ENCODE results near the gene SEC31A. TPM values are rescaled to one million over a fixed set of nuclear protein-coding genes. Genes with fewer than 3 reads are reported as not detected.

SEC31A gene
- total RNA-seq, 1 experiment from 2014 or later, result 137 TPM

- CTCF ChIA-PET, result interaction anchor here (0.6 to 1.6 kb wide), 15 partner anchors 9 to 427 kb away, joined by 3 to 10 read pairs (median 5); partner anchors contain the start of genes COPS4, SCD5 and THAP9
- ATAC-seq, result no peak
- peaks cover 68% of the 10 kb centered on the region for H3K36me3 Mint-ChIP-seq
- no peak overlapping the region for H3K4me3 Mint-ChIP-seq
- POLR2A ChIA-PET, result interaction anchor here (0.5 to 1.0 kb wide), 2 partner anchors 9 to 182 kb away, joined by 3 read pairs; partner anchors contain the start of gene COPS4
- H3K27me3 Mint-ChIP-seq (ENCODE audit: low read depth), result no peaks in the 10 kb centered on the region
- no peak for DNase-seq (ENCODE audit: low spot score)
- no peak overlapping the region; the same call in 1 of the 2 replicates for H3K27ac Mint-ChIP-seq
- TF ChIP-seq MAX (CRISPR knock-in tag; IDR thresholded peaks at IDR 0.05) (no peak), ZNF671 (CRISPR knock-in tag; IDR thresholded peaks at IDR 0.05) (no peak), MXD4 (CRISPR knock-in tag; IDR thresholded peaks at IDR 0.05; ENCODE audit: borderline replicate concordance) (no peak), SMAD4 (CRISPR knock-in tag; IDR thresholded peaks at IDR 0.05) (no peak), MLX (CRISPR knock-in tag; IDR thresholded peaks at IDR 0.05) (no peak), OVOL2 (CRISPR knock-in tag; IDR thresholded peaks at IDR 0.05; ENCODE audit: borderline replicate concordance) (no peak), PREB (CRISPR knock-in tag; IDR thresholded peaks at IDR 0.05; ENCODE audit: borderline replicate concordance) (no peak), E2F1 (CRISPR knock-in tag; IDR thresholded peaks at IDR 0.05) (no peak), HMGA2 (CRISPR knock-in tag; IDR thresholded peaks at IDR 0.05) (no peak), ZNF423 (CRISPR knock-in tag; IDR thresholded peaks at IDR 0.05) (no peak), E2F5 (CRISPR knock-in tag; IDR thresholded peaks at IDR 0.05) (no peak), ZBTB21 (CRISPR knock-in tag; IDR thresholded peaks at IDR 0.05; ENCODE audit: borderline replicate concordance) (no peak), ZNF263 (CRISPR knock-in tag; IDR thresholded peaks at IDR 0.05; ENCODE audit: low read depth) (no peak), CTCF (IDR thresholded peaks at IDR 0.05) (no peak), ZNF232 (CRISPR knock-in tag; IDR thresholded peaks at IDR 0.05) (no peak), NFYB (CRISPR knock-in tag; conservative IDR thresholded peaks at IDR 0.05; ENCODE audit: low read depth) (no peak), USF2 (CRISPR knock-in tag; IDR thresholded peaks at IDR 0.05) (no peak), ZNF317 (CRISPR knock-in tag; IDR thresholded peaks at IDR 0.05; ENCODE audit: borderline replicate concordance, low read depth) (no peak), ATF1 (CRISPR knock-in tag; IDR thresholded peaks at IDR 0.05) (no peak)
- no peaks in the 10 kb centered on the region for H3K9me3 Mint-ChIP-seq
- no peaks in the 10 kb centered on the region for H3K4me1 Mint-ChIP-seq
Measured at GRCh38 chr4:82852751-82853285, 38.1 kb downstream of the SEC31A start.
